ENCODE measurements around the gene KRT23. TPM values are rescaled to one million over a fixed set of nuclear protein-coding genes. Genes with fewer than 3 reads are reported as not detected.
A peak's percentile ranks its signal among the peaks of the same experiment; 100 is the strongest.

The KRT23 gene
- total and polyA plus RNA-seq, 2 of the 4 experiments (the other 2 are of a cell fraction): 0.36 to 0.39 TPM

DNA sequence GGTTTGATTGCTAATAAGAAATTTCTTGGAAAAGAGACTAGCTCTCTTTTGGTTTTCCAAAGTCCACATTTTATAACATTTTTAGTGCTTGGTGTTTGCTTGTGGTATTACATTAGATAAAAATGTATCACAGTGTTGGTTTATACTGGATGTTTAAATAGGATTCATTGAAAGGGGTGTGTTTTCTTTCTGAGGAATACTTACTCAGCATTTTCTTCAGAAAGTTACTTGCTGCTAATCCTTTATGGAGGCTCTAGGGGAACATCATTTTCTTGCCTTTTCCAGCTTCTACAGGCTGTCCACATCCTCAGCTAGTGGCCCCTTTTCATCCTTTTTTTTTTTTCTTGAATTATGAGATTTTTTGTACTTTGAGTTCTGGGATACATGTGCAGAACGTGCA is 30.1 kb upstream of the KRT23 start:
- H3K4me2 ChIP-seq (ENCODE audit: low read depth, low read length): no peak overlapping the region
- H4K20me1 ChIP-seq (ENCODE audit: insufficient read depth, low read length): no peaks in the 10 kb centered on the region
- no TSS peak for BruUV-seq (replicated peaks)
- no peak overlapping the region for H3K14ac ChIP-seq (replicated peaks; ENCODE audit: low read depth, low read length)
- no peak overlapping the region for H4K5ac ChIP-seq (ENCODE audit: low read depth, low read length)
- H3K9me1 ChIP-seq (ENCODE audit: insufficient read depth, low read length): no peaks in the 10 kb centered on the region; the same call in 1 of the 2 replicates
- H4K91ac ChIP-seq (ENCODE audit: insufficient read depth, low read depth, low read length): no peak overlapping the region
- CTCF ChIA-PET: no interaction called here
- H2BK120ac ChIP-seq (ENCODE audit: low read depth, low read length): no peak overlapping the region
- no peak for DNase-seq
- POLR2A ChIA-PET (ENCODE audit: unreplicated experiment): no interaction called here
- H3K9ac ChIP-seq (ENCODE audit: low read depth, low read length): no peak overlapping the region
- no peak overlapping the region for H2AK9ac ChIP-seq (replicated peaks; ENCODE audit: low read depth, low read length, poor library complexity)
- intact Hi-C loops (cut with micrococcal nuclease) (no loop called here), dilution Hi-C loops (cut with HindIII; ENCODE audit: low sequenced_read_pairs, unreplicated experiment) (no loop called here), in situ Hi-C loops (cut with MboI; ENCODE audit: low sequenced_read_pairs) (no loop called here)
- no CpG with 5 or more reads among the region's 1 CpG for WGBS, 2 experiments (ENCODE audit: extremely low coverage in 2 of 2, insufficient read length in 1 of 2)
- H2AK5ac ChIP-seq (ENCODE audit: low read depth, low read length): no peak overlapping the region
- no peak overlapping the region for H2BK20ac ChIP-seq (ENCODE audit: low read depth, low read length)
- peaks cover 6% of the 10 kb centered on the region for H3K9me3 ChIP-seq (ENCODE audit: control insufficient read depth, insufficient read depth, low read length)
- H3K4ac ChIP-seq (ENCODE audit: low read depth, low read length): no peak overlapping the region
- no peak overlapping the region for H2AFZ ChIP-seq (replicated peaks; ENCODE audit: low read length, poor library complexity)
- ATAC-seq (ENCODE audit: low read depth): no peak
- H3K18ac ChIP-seq (ENCODE audit: low read depth, low read length): no peak overlapping the region
- no peaks in the 10 kb centered on the region for H3K36me3 ChIP-seq (ENCODE audit: control insufficient read depth, insufficient read depth, low read length)
- no peak overlapping the region for H4K8ac ChIP-seq (ENCODE audit: low read depth in 2 of 2, low read length in 2 of 2)
- no peak overlapping the region for H3K23ac ChIP-seq (ENCODE audit: low read depth, low read length)
- no peak overlapping the region for H3K27ac ChIP-seq (ENCODE audit: insufficient read depth, low read length)
- TF ChIP-seq BHLHE40 (IDR thresholded peaks at IDR 0.05; ENCODE audit: low read depth, low read length) (no peak), MAFK (IDR thresholded peaks at IDR 0.05; ENCODE audit: low read depth, low read length) (peak; percentile 92)
- no peak overlapping the region for H2BK5ac ChIP-seq (ENCODE audit: low read depth, low read length, poor library complexity, severe bottlenecking)
- no peaks in the 10 kb centered on the region for H3K79me1 ChIP-seq (ENCODE audit: low read depth in 1 of 2, low read length in 2 of 2)
- H3K56ac ChIP-seq (ENCODE audit: extremely low read depth, insufficient read depth, low read length): no peak overlapping the region
- H3K4me1 ChIP-seq (ENCODE audit: control insufficient read depth, insufficient read depth, low read length): peaks cover 3% of the 10 kb centered on the region; the same call in 1 of the 2 replicates
- no peak overlapping the region for H3K4me3 ChIP-seq (ENCODE audit: insufficient read depth, low read depth, low read length)
- no peaks in the 10 kb centered on the region for H3K27me3 ChIP-seq (ENCODE audit: control insufficient read depth, insufficient read depth, low read length)
- H2BK15ac ChIP-seq (ENCODE audit: low read depth, low read length): no peak overlapping the region

Measured in IMR-90 (cell line).